Motor neuron (in vitro differentiated cells): ENCODE results near the gene LRCH1. TPM values are rescaled to one million over a fixed set of nuclear protein-coding genes. Genes with fewer than 3 reads are reported as not detected.

Source experiments
- ATAC-seq, 8 experiments: fragments of 200-7000 bp; cut with Tn5 transposase; replicated peaks in 6 of 8; 2 replicates each; pipeline ENCODE4 v1.8.0; 2021; ENCODE audit warnings: mild to moderate bottlenecking in 8 of 8, moderate library complexity in 8 of 8
- H3K27ac ChIP-seq, 2 donors: fragments of 250-450 bp; sonication (Bioruptor Pico); 2 replicates each; pipeline ENCODE4 v1.9.0; 2021; ENCODE audit warnings: antibody characterized with exemption in 2 of 2, mild to moderate bottlenecking in 2 of 2, moderate library complexity in 1 of 2
- H3K4me1 ChIP-seq, 2 donors: fragments of 250-450 bp; sonication (Bioruptor Pico); replicated peaks in 1 of 2; 2 replicates each; pipeline ENCODE4 v1.6.1; 2021; ENCODE audit warnings: antibody characterized with exemption in 2 of 2, mild to moderate bottlenecking in 2 of 2, moderate library complexity in 1 of 2
- H3K4me3 ChIP-seq, 5 donors: fragments of 250-450 bp; sonication (Bioruptor Pico); 2 replicates each; pipeline ENCODE4 v1.9.0; 2021; ENCODE audit warnings: antibody characterized with exemption in 5 of 5, mild to moderate bottlenecking in 5 of 5, moderate library complexity in 4 of 5
- WGBS, 10 experiments: fragments of 450-650 bp; shearing (Covaris generic); methylation state at CpG; one replicate each; pipeline ENCODE4 v1.0.0; 2022; 5-methylcytosine and 5-hydroxymethylcytosine counted together
- in situ Hi-C, 9 experiments: fragments of 400-800 bp; cut with MboI; loops; one replicate each; pipeline ENCODE4 v1.15.0; 2021; ENCODE audit warnings: low sequenced_read_pairs in 9 of 9, low pct_unique_long_range_greater_than_20kb in 2 of 9; ENCODE audit not compliant: unreplicated experiment in 9 of 9
- total RNA-seq, 8 experiments: library from RNA; unstranded; fragments of 300-600 nt; gene quantifications; 2 replicates each; pipeline versions ENCODE4 v1.2.3 to v1.2.4, GENCODE V29; 2022

Gene LRCH1
- total RNA-seq, 8 experiments from 2014 or later, result 7.0 to 19.3 (median 11.7) TPM

DNA sequence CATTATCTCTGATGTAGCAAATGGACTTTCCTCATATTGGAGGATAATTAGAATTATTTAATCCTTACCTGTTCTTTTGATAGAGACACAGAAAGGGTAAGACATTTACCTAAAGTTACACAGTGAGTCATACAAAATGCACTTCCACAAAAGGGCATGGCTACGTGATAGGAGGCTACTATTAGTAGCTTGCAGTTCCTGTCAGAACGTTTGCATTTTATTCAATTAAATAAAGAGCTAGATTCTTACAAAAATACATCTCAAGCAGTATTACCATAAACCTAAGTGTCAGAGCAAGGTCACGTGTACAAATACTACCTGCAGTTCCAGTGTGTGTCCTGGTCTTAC, 123.4 kb downstream of the LRCH1 start:
- H3K27ac ChIP-seq, result no peak overlapping the region
- WGBS, 10 experiments, result 44 to 100% (median 90%) methylated on average over 2 to 3 of the region's 3 CpGs; no CpG with 5 or more reads in 1 of the 10 experiments

GRCh38 chr13:46679369-46680120, 126.6 kb downstream of the LRCH1 start:
- Histone ChIP-seq H3K4me1 (no peaks in the 10 kb centered on the region), H3K27ac (no peak overlapping the region), H3K4me3 (no peak overlapping the region)
- peak in 4 of 8 experiments; percentile 26 to 98 (median 90) for ATAC-seq
- 0 to 90% (median 59%) methylated on average over 2 to 9 of the region's 12 CpGs; no CpG with 5 or more reads in 1 of the 10 experiments for WGBS, 10 experiments
- in situ Hi-C loops, result loop anchor here in 1 of 9 experiments (25.0 kb wide), 1 partner anchor 117 kb away; the partner anchor contains the start of gene LRCH1

More for the DNA sequence above, 123.4 kb downstream of the LRCH1 start:
- ATAC-seq, result no peak
- Histone ChIP-seq H3K4me1 (no peaks in the 10 kb centered on the region), H3K4me3 (no peak overlapping the region)
- in situ Hi-C loops, result loop anchor here in 1 of 9 experiments (25.0 kb wide), 1 partner anchor 114 kb away; the partner anchor contains the start of gene LRCH1

- in situ Hi-C loops, result loop anchor here in 1 of 9 experiments (25.0 kb wide), 1 partner anchor 120 kb away; the partner anchor contains the start of gene LRCH1
- H3K4me1 ChIP-seq, result no peaks in the 10 kb centered on the region
- no peak overlapping the region for H3K27ac ChIP-seq
- 80 to 100% (median 100%) methylated on average over 1 to 2 of the region's 3 CpGs; no CpG with 5 or more reads in 5 of the 10 experiments for WGBS, 10 experiments
- ATAC-seq, result no peak
- H3K4me3 ChIP-seq, result no peak overlapping the region
Observed at GRCh38 chr13:46682015-46682414, 129.0 kb downstream of the LRCH1 start.

DNA sequence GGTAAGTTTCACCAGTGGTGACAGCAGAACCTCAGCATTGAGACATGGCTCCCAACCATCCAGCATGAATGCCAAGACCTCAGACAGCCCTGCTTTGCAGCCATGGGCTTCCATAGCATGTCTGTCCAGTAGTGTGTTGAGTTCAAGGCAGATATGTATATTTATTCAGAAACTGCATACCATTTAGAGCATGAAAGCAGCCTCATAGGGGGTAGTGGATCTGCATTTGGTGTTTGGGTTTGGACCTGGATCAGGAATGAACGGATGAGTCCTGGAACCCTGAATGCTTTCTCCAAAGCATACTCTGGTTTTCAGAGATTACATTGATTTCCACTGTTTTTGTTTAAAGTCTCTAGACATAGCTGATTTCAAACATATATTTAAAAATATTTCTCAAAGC, 129.7 kb downstream of the LRCH1 start:
- Histone ChIP-seq H3K4me3 (no peak overlapping the region), H3K4me1 (no peaks in the 10 kb centered on the region), H3K27ac (no peak overlapping the region)
- 83 to 100% (median 95%) methylated on average over 1 of the region's 1 CpG; no CpG with 5 or more reads in 4 of the 10 experiments for WGBS, 10 experiments
- in situ Hi-C loops, result loop anchor here in 1 of 9 experiments (25.0 kb wide), 1 partner anchor 120 kb away; the partner anchor contains the start of gene LRCH1
- ATAC-seq, result no peak

- in situ Hi-C loops, result loop anchor here in 1 of 9 experiments (25.0 kb wide), 1 partner anchor 121 kb away; the partner anchor contains the start of gene LRCH1
- Histone ChIP-seq H3K27ac (no peak overlapping the region), H3K4me1 (no peaks in the 10 kb centered on the region), H3K4me3 (no peak overlapping the region)
- 0 to 100% (median 100%) methylated on average over 1 of the region's 1 CpG for WGBS, 10 experiments
- ATAC-seq, result no peak
Observed at GRCh38 chr13:46683676-46684260, 130.8 kb downstream of the LRCH1 start.

GRCh38 chr13:46684287-46685001, 131.5 kb downstream of the LRCH1 start:
- ATAC-seq, result peak in 1 of 8 experiments; percentile 39
- Histone ChIP-seq H3K4me1 (no peaks in the 10 kb centered on the region), H3K27ac (no peak overlapping the region), H3K4me3 (no peak overlapping the region)
- in situ Hi-C loops, result loop anchor here in 1 of 9 experiments (25.0 kb wide), 1 partner anchor 122 kb away; the partner anchor contains the start of gene LRCH1
- 54 to 100% (median 85%) methylated on average over 1 to 3 of the region's 3 CpGs; no CpG with 5 or more reads in 1 of the 10 experiments for WGBS, 10 experiments

DNA sequence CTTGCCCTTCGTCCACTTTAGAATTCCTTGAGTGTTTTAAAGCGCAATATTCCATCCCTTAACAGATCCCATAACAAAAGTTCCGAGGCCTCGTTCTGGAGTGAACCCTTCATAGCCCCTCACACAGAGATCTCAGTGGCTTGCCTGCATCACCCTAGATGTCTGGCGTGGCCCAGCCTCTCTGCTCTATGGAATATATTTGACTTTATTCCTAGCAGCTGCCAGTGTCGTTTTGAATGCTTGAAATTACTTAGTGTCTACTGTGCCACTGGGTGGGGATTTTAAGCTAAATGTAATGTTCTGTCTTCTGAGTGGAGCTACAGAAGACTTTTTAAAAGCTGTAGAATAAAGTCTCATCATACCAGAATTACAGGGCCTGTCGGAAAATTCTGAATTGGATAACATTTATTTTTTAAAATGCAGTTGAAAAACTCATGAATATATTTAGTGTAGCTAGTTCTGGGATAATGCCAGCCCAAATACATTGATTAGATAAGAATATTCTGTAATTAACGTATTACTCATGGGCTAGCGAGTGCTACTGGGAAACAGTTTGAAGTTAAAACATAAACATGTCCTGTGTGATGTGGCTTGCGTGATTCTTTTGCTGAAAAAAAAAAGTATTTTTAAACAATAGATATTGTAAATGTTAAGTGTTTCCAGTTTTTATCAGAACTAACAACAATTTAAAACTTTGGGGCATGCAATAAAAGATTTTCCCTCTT, 132.2 kb downstream of the LRCH1 start:
- no peaks in the 10 kb centered on the region for H3K4me1 ChIP-seq
- WGBS, 10 experiments, result 21 to 100% (median 82%) methylated on average over 1 to 10 of the region's 10 CpGs
- peak in 3 of 8 experiments; percentile 46 to 78 (median 75) for ATAC-seq
- no peak overlapping the region for H3K27ac ChIP-seq
- in situ Hi-C loops, result loop anchor here in 1 of 9 experiments (25.0 kb wide), 1 partner anchor 123 kb away; the partner anchor contains the start of gene LRCH1
- H3K4me3 ChIP-seq, result no peak overlapping the region

DNA sequence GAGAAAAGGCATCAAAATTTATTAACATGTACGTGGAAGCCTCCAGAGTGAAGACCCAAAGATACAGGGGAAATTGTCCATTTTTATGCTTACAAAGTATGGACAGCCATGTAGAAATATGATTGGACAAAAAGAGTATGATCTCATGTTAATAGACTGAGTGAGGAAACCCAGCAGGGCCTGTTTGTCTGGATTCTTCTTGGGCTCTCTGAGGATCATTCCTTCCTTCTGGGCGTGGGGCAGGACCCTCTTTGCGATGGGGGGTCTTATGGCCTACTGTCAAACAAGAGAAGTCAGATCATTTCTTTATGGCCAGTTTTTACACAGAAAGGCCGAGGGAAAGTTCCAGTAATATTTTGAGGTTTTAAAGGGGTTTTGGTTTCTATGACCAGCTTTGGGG, 133.2 kb downstream of the LRCH1 start:
- Histone ChIP-seq H3K27ac (no peak overlapping the region), H3K4me1 (no peaks in the 10 kb centered on the region), H3K4me3 (no peak overlapping the region)
- WGBS, 10 experiments, result 20 to 100% (median 91%) methylated on average over 1 to 4 of the region's 4 CpGs; no CpG with 5 or more reads in 2 of the 10 experiments
- in situ Hi-C loops, result loop anchor here in 1 of 9 experiments (25.0 kb wide), 1 partner anchor 124 kb away; the partner anchor contains the start of gene LRCH1
- ATAC-seq, result no peak

DNA sequence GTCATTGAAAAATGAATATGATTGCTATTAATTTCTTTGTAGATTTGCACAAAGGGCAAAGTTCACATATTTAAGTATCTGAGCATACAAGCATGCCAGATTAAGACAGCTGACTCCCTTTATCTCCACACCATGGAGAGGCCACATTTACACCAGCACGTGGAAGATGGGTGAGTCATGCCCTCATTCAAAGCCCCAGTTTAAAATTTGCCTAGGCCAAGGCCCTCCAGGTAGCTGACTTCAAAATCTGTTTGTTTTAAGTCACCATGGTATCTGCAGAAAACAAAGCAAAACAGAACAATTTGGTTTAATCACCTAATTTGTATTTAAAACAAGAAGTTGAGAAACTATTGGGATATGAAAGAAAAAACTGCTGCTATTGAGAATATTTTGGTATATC, 134.8 kb downstream of the LRCH1 start:
- 0 to 60% (median 0%) methylated on average over 1 of the region's 1 CpG; no CpG with 5 or more reads in 4 of the 10 experiments for WGBS, 10 experiments
- Histone ChIP-seq H3K27ac (no peak overlapping the region), H3K4me1 (no peaks in the 10 kb centered on the region), H3K4me3 (no peak overlapping the region)
- in situ Hi-C loops, result loop anchor here in 1 of 9 experiments (25.0 kb wide), 1 partner anchor 126 kb away; the partner anchor contains the start of gene LRCH1
- ATAC-seq, result peak in 3 of 8 experiments; percentile 61 to 83 (median 78)

DNA sequence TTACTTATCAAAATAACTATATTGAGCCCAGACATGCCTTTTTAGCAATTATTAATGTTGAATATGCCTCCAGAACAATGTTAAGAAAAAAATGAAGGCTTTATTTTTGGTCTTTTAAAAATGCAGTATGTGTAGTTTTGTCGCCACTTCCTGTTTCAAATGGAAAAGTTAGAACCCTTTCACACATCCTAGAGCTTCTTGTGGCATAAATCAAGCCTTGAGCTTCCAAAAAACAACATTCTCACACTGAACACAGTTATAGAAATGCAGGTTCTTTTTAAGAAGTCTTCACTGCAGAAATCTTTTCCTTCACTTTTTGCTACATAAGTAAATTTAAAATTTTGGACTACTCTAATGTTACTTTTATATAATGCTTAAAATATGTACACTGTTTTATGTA, 135.3 kb downstream of the LRCH1 start:
- Histone ChIP-seq H3K4me3 (no peak overlapping the region), H3K4me1 (no peaks in the 10 kb centered on the region), H3K27ac (no peak overlapping the region)
- ATAC-seq, result no peak
- in situ Hi-C loops, result loop anchor here in 1 of 9 experiments (25.0 kb wide), 1 partner anchor 126 kb away; the partner anchor contains the start of gene LRCH1
- 45 to 100% (median 100%) methylated on average over 1 of the region's 1 CpG; no CpG with 5 or more reads in 1 of the 10 experiments for WGBS, 10 experiments

DNA sequence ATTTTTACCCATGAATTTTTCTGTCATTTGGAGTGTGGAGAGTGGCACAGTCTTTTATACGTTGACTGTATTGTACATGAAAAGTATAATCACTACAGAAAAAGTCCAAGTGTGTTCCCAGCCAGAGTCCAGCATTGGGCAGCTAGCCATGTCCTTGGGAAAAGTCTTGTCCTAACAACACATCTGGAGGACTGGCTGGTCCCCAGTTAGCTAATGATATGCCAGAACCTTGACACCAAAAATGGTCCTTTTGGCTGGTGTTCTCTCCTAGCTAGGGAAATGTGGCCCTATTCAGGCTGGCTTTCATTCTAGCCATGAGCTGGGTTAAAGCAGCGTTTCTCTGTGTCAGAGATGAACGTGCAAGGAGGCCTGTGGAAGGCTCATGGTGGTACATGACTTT, 145.0 kb downstream of the LRCH1 start:
- 25 to 100% (median 90%) methylated on average over 1 to 2 of the region's 3 CpGs; no CpG with 5 or more reads in 2 of the 10 experiments for WGBS, 10 experiments
- Histone ChIP-seq H3K4me1 (no peaks in the 10 kb centered on the region), H3K4me3 (no peak overlapping the region), H3K27ac (no peak overlapping the region)
- ATAC-seq, result no peak
- in situ Hi-C loops, result loop anchor here in 1 of 9 experiments (25.0 kb wide), 1 partner anchor 136 kb away; the partner anchor contains the start of gene LRCH1
